ENCODE measurements around the gene CCDC34.
A peak's percentile ranks its signal among the peaks of the same experiment; 100 is the strongest.

The CCDC34 gene

DNA sequence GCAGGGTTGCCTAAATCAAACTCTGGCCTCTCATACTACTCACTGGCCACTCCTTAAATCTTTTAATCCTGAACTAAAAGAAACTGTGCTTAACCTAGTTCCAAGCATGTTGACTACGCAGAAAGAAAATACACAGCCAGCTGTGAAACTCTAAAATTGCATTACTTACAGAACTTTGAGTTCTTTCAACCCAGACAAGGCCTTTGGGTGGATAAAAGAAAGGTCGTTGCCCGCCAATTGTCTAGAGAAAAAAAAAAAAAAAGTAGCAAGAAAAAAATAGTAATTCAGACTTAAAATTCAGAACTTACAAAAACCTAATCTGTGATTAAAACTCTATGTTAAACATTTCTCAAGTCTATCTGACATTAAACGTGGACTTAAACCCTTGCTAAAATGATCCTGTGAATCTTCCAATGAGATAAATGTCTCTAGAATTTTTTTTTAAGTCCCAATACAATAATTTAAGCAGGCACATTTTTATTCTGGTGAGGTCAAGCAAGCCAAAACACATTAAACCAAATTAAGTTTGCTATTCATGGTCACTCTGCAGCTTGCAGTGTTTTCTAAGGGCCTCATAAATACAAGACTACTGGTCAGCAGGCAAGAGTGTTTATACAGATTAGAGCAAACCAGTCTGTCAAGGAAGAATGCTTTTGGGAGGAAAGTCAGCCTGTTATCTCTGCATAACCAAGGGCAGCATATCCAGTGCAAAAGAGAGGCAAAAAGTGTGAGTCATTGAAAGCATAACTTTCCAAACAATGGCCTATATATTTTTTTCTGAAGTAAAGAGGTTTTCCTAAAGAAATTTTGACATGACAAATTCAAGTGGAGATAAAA, 29.5 kb upstream of the CCDC34 start:
- peak; percentile 22 for DNase-seq (ENCODE audit: low spot score)

GRCh38 chr11:27391331-27392015, 28.5 kb upstream of the CCDC34 start:
- no peak for DNase-seq (ENCODE audit: low spot score)

GRCh38 chr11:27390318-27391295, 27.6 kb upstream of the CCDC34 start:
- DNase-seq (ENCODE audit: low spot score), result peak; percentile 34

DNA sequence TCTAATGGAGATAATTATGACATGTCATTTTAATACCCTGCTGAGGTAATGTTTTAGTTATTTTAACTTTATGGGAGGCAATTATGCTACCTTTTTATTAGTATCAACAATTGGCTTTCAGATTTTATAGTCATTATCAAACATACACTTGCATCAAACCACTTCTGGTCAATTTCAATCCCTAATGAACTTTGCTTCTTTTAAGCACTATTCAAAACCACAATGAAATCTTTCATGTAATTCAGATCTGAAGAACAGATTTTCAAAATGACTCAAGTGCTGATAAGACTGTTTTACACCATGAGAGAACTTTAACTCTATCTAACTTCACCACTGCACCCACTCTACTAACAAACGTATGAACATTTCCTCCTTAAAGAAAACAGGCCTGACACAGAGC, 25.9 kb upstream of the CCDC34 start:
- DNase-seq (ENCODE audit: low spot score), result no peak

DNA sequence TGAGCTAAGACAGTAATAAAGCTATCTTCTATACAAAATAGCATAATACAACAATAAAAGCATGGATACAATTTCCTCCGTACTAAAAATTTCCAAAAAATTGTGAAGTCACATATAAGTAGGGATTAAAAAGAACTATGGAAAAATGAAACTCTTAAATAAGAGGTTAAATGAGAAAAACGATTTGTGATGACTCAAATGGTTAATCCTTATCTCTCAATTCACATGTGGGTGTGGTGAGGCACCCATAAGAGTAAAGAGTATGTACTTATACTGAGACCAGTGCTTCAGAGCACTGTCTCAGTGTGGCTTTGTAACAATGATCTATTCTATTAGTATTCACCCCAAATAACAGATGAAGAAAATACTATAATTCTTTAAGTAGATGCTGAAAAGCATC, 25.0 kb upstream of the CCDC34 start:
- no peak for DNase-seq (ENCODE audit: low spot score)

GRCh38 chr11:27387362-27387761, 24.3 kb upstream of the CCDC34 start:
- no peak for DNase-seq (ENCODE audit: low spot score)

GRCh38 chr11:27386181-27386845, 23.3 kb upstream of the CCDC34 start:
- DNase-seq (ENCODE audit: low spot score), result no peak

- DNase-seq (ENCODE audit: low spot score), result peak; percentile 81
These were observed 22.2 kb upstream of the CCDC34 start for GRCh38 chr11:27385245-27385644.

DNA sequence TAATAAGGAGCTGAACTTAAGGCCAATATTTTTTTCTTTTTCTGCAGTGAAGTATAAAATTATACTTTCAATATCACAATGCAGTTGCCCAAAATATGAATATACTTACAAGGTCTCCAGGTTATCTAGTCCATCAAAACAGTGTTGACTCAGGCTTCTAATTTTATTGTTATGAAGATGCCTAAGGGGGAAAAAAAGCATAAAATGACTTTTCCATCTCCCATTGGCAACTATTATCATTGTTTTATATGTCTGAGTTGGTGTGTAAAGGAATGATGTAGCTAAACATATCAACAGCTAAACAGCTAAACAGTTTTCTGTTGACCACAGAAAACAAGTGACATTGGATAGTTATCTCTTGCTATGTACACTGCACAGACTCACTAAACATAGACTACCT, 21.2 kb upstream of the CCDC34 start:
- DNase-seq (ENCODE audit: low spot score), result no peak

DNA sequence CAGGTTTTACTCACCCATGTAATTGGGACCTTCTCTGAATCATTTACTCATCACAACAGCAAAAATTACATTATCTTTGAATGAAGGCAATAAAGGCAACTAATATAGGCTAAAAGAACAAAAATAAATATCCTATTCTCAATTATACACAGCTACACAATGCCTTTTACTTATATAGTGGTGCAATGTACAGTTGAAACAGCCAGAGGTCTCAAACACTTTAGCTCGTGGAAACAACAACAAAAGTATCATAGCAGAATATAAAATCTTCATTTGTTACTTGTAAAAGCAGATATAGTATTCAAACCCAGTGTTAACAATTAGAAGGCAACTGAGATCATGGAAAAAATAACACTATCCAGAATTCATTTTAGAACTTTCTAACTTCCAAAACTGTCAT, 20.6 kb upstream of the CCDC34 start:
- DNase-seq (ENCODE audit: low spot score), result no peak

- no peak for DNase-seq (ENCODE audit: low spot score)
These were observed 18.2 kb upstream of the CCDC34 start for GRCh38 chr11:27381238-27381666.

DNA sequence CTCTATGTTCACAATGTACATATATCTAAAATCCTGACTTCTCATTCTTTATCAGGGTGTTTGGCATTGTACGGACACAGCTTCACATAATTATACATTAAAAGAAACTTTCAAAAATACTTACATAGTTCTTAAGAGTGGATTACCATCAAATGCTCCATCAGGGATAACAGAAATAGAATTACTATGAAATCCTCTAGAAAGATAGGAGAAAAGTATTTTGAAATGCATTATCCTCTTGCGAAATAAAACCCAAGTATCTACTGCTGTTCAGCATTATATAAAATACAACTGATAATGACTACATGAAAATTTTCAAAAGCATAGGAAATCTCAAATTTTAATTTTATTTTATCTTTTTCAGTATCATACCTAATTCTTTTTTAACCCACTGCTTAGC, 17.8 kb upstream of the CCDC34 start:
- DNase-seq (ENCODE audit: low spot score), result no peak

DNA sequence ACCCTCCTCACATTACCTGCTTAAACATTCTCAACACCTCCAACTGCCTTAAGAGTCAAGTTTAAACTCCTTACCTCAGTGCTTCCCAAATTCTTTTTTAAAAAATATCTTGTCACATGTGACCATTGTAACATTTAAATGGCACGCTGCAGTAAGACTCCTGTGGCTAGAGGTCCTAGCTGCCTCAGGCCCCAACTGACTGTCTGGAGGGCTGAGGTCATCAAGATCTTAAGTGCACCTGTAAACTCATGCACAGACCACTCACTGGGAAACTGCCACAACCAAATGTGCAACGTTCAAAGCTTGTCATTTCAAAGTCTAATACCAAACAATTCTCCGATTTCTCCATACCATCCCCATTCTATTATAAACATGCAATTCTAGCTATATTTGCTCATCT, 16.4 kb upstream of the CCDC34 start:
- DNase-seq (ENCODE audit: low spot score), result no peak

DNA sequence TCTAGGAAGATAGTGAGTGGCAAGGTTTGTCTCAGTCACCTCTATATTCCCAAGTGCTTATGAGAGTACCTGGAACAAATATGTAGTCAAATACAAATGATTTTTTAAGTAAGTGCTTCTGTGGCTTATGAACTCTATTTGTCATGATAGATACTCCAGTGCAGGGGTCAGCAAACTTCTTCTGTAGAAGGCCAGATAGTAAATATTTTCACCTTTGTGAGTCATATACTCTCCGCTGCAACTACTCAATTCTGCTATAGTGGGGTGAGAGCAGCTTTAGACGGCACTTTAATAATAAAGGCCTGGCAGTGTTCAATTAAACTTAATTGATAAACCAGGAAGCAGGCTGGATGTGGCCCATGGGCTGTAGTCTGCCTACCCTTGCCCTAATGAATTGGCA, 12.4 kb upstream of the CCDC34 start:
- DNase-seq (ENCODE audit: low spot score), result no peak

DNA sequence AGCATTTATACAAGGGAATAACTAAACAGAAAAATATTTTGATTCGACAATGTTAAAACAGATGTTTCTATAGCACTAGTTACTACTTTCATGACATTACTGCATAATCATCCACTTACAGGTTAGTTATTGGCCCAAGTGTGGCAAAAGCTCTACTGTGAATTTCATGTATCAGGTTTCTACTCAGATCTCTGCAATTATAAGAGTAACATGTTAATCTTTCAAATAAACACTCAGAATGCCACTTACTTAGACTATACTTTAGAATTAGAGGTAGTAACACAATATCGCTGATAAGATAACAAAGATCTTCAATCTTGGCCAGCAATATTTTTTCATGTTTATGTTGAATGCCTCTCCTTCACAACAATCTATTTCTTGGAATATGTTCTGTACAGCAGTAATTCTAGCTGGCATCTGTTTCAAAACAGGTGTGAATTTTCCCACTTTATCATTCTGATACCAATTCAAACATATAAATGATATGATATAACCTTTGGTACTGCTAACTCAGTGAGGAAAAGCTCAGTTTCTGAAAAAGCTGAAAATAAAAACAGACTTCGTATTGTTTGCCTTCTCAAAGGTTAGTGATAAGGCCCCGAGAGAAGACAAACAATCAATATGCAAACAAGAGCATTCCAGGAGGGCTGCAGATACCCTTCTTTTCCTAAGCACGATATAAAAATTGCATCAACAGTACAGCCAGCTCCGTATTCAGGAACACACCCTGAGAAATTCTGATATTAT, 11.0 kb upstream of the CCDC34 start:
- DNase-seq (ENCODE audit: low spot score), result no peak

GRCh38 chr11:27373392-27373791, 10.4 kb upstream of the CCDC34 start:
- DNase-seq (ENCODE audit: low spot score), result no peak

GRCh38 chr11:27372164-27372563, 9.1 kb upstream of the CCDC34 start:
- no peak for DNase-seq (ENCODE audit: low spot score)

DNA sequence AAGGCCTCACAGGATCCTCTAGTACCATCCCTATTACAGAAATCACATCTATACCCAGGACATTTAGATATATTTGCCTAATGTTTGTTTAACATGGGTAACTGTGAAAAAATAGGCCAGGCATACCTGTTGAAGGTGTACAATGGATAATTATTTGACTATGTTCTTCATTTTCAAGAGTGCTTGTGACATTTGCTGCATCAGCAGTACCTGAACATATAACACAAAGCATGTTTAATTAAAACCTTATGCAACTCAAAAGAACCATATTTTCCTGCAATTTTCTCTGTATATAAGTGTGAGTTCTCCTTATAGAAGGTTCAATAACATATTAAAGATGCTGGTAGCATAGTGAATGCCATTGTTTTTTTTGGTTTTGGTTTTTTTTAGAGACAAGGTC, 8.5 kb upstream of the CCDC34 start:
- DNase-seq (ENCODE audit: low spot score), result no peak

- no peak for DNase-seq (ENCODE audit: low spot score)
These were observed 7.4 kb upstream of the CCDC34 start for GRCh38 chr11:27370374-27370773.

DNA sequence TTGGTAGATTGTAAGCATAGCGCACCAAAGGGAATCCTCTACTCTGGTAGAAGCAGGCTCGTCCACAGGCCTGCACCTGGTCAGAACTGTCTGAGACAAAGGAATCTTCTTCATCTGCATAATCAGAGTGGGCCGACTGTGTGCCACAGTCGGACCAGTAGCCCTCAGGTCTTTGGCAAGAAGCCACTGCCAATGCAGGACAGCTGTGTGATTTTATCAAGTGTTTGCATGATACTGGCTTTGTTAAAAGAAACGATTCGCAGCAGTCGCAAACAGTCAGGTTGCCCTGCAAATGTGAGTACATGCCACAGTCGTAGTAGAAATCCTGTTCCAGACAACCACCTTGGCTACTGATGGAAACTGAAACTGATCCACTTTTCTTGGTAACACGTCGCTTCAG, 4.9 kb upstream of the CCDC34 start:
- no peak for DNase-seq (ENCODE audit: low spot score)

DNA sequence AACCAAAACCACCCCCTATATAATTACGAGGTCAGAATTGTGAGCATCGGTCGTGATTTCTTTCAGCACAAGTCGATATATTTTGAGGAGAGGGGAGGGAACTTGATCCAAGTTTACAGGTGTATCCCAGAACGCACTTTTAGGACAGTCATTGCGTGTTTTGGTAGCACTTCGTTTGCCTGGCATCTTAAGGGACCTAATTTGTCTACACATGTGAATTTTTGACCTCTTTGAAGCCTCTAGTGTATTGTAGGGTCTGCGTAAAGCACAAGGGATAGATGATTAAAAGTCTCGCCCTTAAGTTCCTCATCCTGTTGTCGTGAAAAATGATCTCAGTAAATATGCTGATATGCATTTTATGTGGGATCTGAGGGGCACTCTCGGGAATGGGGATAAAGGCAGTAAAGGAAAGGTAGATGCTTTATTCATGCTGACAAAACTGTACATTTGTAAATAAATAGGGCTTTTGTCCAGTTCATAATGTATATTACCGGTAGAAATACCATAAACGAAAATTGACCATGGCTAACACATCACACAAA, 632 bp upstream of the CCDC34 start:
- DNase-seq (ENCODE audit: low spot score), result no peak

Measured in AG20443 (cell line).